IPS DF 19.7 (cell line): ENCODE results near the gene CA10.

ENCODE experiments used
- DNase-seq: peaks from one replicate; pipeline ENCODE4 v3.0.0-alpha.2; 2013; ENCODE audit warnings: low read depth, low spot score

Gene CA10

DNA sequence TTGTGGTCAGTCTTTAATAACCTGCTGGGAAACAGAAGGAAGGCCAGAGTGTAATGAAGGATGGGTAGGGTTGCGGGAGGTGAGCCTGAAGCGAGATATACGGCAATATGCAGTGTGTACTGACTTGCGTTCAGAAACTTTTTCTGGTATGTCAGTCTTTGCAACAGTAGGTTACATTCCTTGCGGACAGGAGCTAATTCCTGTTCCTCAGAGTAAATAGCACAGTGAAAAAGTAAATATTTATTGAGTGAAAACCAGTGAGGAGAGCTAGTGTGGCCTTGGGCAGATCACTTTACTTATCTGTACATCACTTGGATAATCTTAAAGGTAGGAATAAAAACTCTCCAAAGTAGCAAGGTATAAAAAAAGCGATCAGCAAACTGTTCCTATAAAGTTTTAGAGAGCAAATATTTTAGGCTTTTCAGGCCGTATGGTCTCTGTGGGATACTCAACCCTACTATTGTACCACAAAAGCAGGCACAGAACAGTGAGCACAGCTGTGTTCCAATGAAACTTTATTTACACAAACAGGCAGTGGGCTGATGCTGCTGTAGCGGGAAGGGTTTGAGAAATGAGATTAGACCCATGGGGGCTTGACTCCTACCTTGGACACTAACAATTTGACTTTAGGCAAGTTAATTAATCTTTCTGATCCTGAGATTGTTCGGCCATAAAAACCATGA, 550.1 kb downstream of the CA10 start:
- no peak for DNase-seq

DNA sequence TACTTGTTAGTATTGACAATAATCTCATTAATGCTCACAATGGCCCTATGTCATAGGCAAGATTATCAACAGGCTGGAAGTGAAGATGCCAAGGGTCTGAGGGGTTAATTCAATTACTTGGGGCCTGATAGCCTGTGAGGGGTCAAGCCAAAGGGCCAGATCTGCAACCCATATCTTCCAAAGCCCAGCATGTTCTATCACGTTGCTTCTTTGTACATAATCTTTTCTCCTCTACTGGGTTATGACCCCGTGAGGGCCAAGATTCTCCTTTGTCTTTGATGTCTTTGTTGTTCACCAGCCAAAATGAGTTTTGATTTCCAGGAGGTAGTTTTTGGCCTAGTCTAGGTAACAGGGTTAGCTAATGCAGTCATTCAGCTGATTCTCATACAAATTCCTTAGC, 551.0 kb downstream of the CA10 start:
- no peak for DNase-seq

DNA sequence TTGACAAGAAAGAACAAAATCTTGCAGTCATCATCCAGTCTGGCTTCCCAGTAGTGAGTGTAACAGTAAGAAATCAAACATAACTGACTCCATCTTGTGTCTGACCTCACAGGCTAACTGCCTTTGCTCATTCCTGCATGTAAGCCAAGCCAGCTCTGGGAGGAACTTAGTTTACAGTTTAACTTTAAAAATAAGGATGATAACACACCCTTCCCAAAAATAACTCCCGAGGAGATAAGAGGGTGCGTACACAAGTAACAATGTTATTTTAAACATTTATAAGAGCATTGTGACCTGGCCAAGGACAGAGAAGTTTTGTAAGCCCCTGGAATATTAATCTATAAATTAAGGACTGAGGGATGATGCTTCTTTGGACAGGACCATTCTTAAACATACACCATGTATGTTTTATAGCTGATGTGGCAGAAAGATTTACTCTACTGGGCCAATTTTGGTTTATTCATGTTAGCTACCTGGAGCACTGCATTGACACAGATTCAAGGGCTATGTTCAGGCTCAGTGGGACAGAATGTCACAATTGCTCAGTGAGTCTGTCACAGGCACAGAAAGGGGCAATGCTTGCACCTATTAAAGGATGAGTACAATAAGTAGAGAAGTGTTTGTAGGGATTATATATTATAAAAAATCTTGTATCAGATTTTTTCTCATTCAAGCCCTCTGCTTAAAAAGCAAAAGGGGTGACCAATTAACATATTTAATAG, 554.1 kb downstream of the CA10 start:
- DNase-seq, result no peak

DNA sequence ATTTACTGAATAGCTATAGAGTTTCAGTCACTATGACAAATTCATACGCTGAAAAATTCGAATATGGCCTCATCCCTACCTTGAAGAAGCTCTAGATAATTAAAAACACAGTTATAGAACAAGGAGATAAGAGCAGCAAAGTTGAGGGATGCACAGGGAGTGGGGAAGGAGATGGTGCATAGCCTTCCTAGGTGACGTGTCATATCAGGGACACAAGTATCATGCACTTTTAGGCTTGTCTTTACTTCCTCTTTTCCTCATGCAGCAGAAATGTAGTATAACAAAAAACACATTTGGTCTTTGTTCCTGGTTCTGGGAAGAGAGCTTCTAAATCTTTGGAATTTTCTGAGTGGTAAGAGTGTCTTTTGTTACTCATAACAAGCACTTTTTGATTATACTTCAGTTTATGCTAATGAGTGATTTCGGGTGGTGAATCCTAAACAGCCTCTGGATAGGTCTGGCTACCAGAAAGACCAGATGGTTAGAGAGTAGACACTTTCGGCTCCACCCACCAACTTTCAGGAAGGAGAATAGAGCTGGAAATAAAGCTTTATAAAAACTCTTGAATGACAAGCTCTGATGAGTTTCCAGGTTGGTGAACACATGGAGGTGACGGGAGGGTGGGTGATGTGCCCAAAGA, 556.8 kb downstream of the CA10 start:
- DNase-seq, result no peak

DNA sequence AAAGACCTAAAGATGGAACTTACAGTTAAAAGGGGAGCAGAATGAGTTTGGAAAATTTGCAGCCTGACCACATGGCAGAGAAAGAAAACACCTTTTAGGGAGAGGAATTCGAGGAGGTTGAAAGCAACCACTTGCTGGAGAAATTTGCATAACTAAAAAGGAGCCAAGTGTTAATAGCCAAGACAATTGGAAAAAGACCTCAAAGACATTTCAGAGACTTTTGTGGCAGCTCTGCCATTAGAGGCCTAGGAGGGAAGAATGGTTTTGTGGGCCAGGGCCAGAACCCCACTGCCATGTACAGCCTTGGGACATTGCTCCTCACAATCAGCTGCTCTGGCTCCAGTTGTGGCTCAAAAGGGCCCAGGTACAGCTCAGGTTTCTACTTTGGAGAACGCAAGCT, 559.7 kb downstream of the CA10 start:
- DNase-seq, result peak; percentile 68

DNA sequence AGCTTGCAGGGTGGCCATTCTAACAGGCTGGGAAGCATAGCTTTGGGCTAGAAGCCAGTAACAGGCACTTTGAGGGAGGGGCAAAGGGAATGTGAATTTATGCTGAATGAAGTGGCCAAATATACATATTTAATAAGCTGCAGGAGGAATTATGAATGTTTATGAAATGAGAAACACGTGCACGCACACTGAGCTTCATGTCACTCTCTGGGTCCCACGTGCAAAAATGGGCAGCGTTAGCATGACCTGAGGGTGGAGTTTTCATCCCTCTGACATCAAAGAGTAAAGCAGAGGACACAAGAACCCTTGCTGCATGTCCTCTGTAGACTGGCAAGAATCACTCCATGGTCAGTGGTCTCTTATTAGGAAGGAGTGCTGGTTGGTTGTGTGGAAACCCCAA, 561.2 kb downstream of the CA10 start:
- DNase-seq, result no peak

DNA sequence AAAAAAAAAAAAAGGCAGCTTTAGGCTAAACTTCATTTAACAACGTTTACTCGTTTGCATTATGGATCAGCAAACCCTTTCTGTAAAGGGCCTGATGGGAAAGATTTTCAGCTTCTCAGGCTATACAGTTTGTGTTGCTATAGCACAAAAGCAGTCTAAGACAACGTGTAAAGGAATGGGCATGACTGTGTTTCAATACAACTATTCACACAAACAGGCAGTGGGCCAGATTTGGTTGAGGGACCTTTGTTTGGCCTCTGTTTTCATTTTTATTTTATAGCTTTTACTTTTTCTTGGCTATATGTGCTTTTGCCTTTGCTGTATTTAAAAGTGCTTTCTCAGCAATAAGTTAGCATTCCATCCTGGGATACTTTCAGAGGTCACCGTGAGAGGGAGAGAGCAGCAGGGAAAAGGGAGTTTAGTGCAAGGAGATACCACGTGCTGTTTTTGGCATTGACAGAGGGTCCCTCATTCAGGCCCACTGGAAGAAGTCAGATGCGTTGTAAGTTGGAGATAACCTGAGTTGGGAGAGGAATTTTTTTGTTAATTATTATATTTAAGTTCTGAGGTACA, 562.6 kb downstream of the CA10 start:
- no peak for DNase-seq

DNA sequence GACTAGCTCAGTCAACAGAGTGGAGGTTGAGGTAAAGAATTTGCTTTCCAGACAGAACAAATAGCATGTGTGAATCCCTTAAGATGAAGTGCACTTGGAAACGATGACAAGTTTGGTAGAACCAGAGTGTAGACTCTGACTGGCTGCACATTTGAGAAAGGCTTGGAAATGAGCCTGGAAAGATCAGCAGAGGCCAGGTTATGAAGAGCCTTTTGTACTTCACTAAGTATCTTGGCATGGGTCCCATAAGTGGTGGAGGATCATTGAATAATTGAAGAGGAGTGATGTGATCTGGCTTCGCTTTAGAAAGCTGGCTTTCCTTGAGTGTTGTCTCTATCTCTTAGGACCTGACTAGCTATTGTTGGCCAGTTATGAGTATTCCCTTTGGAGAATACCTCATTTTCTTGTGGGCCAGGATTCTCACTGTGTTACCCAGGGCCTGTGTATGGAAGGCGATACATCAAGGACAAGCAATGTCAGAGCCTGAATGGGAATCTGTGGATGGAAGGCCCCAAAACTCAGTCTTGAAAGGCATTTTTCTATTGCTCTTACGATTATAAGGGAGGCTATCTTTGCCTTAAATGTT, 568.4 kb downstream of the CA10 start:
- DNase-seq, result no peak

DNA sequence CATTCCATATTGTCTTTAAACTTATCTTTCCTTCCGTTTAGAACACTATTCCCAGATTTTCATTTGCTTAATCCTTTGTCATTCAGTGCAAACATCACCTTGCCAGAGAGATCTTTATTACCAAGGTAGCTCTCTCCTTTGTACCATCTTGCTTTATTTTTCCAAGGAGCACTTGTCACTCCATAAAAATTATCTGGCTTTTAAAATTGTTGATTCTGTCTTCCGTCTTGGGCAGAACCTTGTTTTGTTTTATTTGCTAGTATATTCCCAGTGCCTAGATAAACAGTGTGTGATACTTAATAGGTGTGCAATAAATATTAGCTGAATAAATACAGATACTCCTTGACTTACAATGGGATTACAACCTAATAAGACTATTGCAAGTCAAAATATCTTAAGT, 570.5 kb downstream of the CA10 start:
- DNase-seq, result no peak

DNA sequence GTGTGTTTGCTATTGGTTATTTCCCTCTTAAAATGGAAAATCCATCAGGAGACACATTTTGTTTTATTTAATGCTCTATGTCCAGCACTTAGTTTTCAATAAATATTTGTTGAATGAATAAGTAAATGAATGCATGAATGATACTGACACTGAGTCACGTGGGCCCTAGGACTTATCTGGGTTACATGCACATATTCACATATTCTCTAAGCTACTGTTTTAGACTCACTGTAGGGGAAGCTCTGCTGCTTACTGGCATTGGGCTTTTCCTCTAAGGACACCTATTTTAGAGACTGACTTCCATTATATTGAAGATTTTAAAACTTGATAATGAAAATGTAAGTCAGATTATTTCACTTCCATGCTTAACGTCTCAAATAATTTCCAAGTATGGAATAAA, 571.0 kb downstream of the CA10 start:
- no peak for DNase-seq

DNA sequence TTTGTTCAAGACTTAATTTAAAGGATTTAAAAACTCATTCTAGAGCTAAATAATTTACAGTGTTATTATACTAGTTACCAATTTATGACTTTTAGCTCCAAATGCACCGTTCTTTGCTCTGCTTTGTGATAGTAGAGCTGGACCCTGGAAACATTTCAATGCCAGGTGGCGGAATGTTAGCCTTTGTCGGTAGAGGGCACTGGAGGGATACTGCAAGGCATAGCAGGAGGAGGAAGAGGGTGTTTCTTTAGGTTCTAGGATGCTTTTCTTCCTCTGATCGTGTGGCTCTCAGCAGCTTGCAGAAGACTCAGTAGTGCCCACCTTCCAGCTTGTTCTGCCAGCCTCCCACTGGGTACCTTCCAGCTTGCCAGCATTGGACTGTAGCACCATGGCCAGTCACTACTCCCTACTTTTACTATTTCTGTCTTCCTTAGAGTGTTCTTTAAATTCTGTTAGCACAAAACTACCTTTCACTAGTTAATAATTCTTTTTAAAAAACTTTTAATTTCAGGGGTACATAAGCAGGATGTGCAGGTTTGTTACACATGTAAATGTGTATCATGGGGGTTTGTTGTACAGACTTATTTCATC, 572.9 kb downstream of the CA10 start:
- DNase-seq, result peak; percentile 20

DNA sequence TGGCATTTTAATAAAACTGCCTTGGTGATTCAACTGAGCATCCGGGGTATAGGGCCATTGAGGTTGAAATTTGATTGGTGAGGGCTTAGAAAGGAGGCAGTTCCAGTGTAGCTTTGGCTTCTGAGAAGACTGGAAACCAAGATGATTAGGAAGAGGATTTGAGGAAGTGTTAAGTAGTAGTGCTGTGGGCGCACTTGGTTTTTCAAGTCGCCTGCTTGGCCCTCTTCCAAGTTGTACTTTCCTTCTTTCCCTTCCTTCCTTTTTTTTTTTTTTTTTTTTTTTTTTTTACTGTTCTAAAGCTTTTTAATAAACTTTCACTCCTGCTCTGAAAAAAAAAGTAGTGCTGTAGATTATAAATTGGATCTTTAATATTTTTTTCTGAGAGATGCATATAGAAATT, 577.6 kb downstream of the CA10 start:
- no peak for DNase-seq
